Measurements from ENCODE around the gene ITGB1BP1. TPM values are rescaled to one million over a fixed set of nuclear protein-coding genes. Genes with fewer than 3 reads are reported as not detected.

The ITGB1BP1 gene
- total RNA-seq, 4 donors from 2014 or later = 24.9 to 50.9 (median 30.8) TPM

GRCh38 chr2:9379391-9379755 lies 44.0 kb downstream of the ITGB1BP1 start:
- WGBS = 98% methylated on average over 5 of the region's 5 CpGs
- DNase-seq (ENCODE audit: low spot score in 2 of 2) = no peak
- peak overlapping the region; percentile 60 for H3K27ac ChIP-seq
- H3K4me1 ChIP-seq = peaks cover 29% of the 10 kb centered on the region
- no peak overlapping the region for H3K4me3 ChIP-seq
- H3K9me3 ChIP-seq = no peaks in the 10 kb centered on the region
- peaks cover 44% of the 10 kb centered on the region for H3K36me3 ChIP-seq
- no peaks in the 10 kb centered on the region for H3K27me3 ChIP-seq
- no peak for TF ChIP-seq POLR2AphosphoS5 (IDR thresholded peaks at IDR 0.05)
- no peak for TF ChIP-seq EP300 (IDR thresholded peaks at IDR 0.05)
- no peak for TF ChIP-seq POLR2A (IDR thresholded peaks at IDR 0.05)
- TF ChIP-seq CTCF (IDR thresholded peaks at IDR 0.05) = no peak

- Histone ChIP-seq H3K9me3 (no peaks in the 10 kb centered on the region), H3K27ac (peak overlapping the region; percentile 60), H3K36me3 (peaks cover 46% of the 10 kb centered on the region), H3K27me3 (no peaks in the 10 kb centered on the region), H3K4me1 (peaks cover 29% of the 10 kb centered on the region), H3K4me3 (no peak overlapping the region)
- DNase-seq (ENCODE audit: low spot score in 2 of 2) = peak; percentile 86 to 89
- TF ChIP-seq POLR2AphosphoS5 (IDR thresholded peaks at IDR 0.05) = no peak
- TF ChIP-seq EP300 (IDR thresholded peaks at IDR 0.05) = no peak
- TF ChIP-seq POLR2A (IDR thresholded peaks at IDR 0.05) = no peak
- no peak for TF ChIP-seq CTCF (IDR thresholded peaks at IDR 0.05)
- WGBS = 71% methylated on average over 28 of the region's 30 CpGs
These were observed 44.6 kb downstream of the ITGB1BP1 start for GRCh38 chr2:9378433-9379390.

- no peak overlapping the region for H3K4me3 ChIP-seq
- DNase-seq (ENCODE audit: low spot score in 2 of 2) = peak in 1 of 2 donors; percentile 39
- no peaks in the 10 kb centered on the region for H3K27me3 ChIP-seq
- no peaks in the 10 kb centered on the region for H3K9me3 ChIP-seq
- no peak for TF ChIP-seq EP300 (IDR thresholded peaks at IDR 0.05)
- peaks cover 29% of the 10 kb centered on the region for H3K4me1 ChIP-seq
- H3K27ac ChIP-seq = peak overlapping the region; percentile 60
- peaks cover 53% of the 10 kb centered on the region for H3K36me3 ChIP-seq
- 75% methylated on average over 9 of the region's 9 CpGs for WGBS
These were observed 45.7 kb downstream of the ITGB1BP1 start for GRCh38 chr2:9377461-9378097.

GRCh38 chr2:9375857-9376428 lies 47.4 kb downstream of the ITGB1BP1 start:
- 94% methylated on average over 3 of the region's 4 CpGs for WGBS
- Histone ChIP-seq H3K4me1 (peaks cover 21% of the 10 kb centered on the region), H3K36me3 (peaks cover 57% of the 10 kb centered on the region), H3K27me3 (no peaks in the 10 kb centered on the region), H3K4me3 (no peak overlapping the region), H3K27ac (no peak overlapping the region), H3K9me3 (no peaks in the 10 kb centered on the region)
- DNase-seq (ENCODE audit: low spot score in 2 of 2) = no peak
- TF ChIP-seq CTCF (IDR thresholded peaks at IDR 0.05) (no peak), POLR2A (IDR thresholded peaks at IDR 0.05) (no peak), EP300 (IDR thresholded peaks at IDR 0.05) (no peak), POLR2AphosphoS5 (IDR thresholded peaks at IDR 0.05) (no peak)

GRCh38 chr2:9374071-9374730 lies 49.1 kb downstream of the ITGB1BP1 start:
- Histone ChIP-seq H3K4me3 (no peak overlapping the region), H3K27ac (no peak overlapping the region), H3K36me3 (peaks cover 67% of the 10 kb centered on the region), H3K9me3 (no peaks in the 10 kb centered on the region), H3K4me1 (peaks cover 11% of the 10 kb centered on the region), H3K27me3 (no peaks in the 10 kb centered on the region)
- 92% methylated on average over 18 of the region's 18 CpGs for WGBS
- TF ChIP-seq POLR2AphosphoS5 (IDR thresholded peaks at IDR 0.05) = no peak
- TF ChIP-seq EP300 (IDR thresholded peaks at IDR 0.05) = no peak
- TF ChIP-seq POLR2A (IDR thresholded peaks at IDR 0.05) = no peak
- no peak for TF ChIP-seq CTCF (IDR thresholded peaks at IDR 0.05)
- DNase-seq (ENCODE audit: low spot score in 2 of 2) = peak in 1 of 2 donors; percentile 40
